WTC11 (cell line): ENCODE measurements around the gene UBASH3A. TPM values are rescaled to one million over a fixed set of nuclear protein-coding genes. Genes with fewer than 3 reads are reported as not detected.

Experiments
- ATAC-seq: fragments of 200-7000 bp; cut with Tn5 transposase; 2 replicates; pipeline ENCODE4 v1.10.0; 2021; ENCODE audit warnings: mild to moderate bottlenecking, moderate library complexity
- CTCF ChIA-PET: fragments of 300-600 bp; sonication (Branson Sonifier 250); formaldehyde crosslinking; loops from one replicate; lab custom pipeline; 2021; ENCODE audit warnings: antibody characterized with exemption; lab: Charles Lee
- POLR2A ChIA-PET: fragments of 350-600 bp; sonication (Branson Sonifier 250); formaldehyde crosslinking; loops from one replicate; lab custom pipeline; 2021; ENCODE audit warnings: antibody characterized with exemption; lab: Charles Lee
- DNase-seq: peaks from one replicate; pipeline ENCODE4 v3.0.0; 2021; ENCODE audit warnings: low spot score
- H3K27ac Mint-ChIP-seq: 2 replicates; pipeline ENCODE4 v1.8.0; 2021; ENCODE audit warnings: mixed read lengths
- H3K27me3 Mint-ChIP-seq: 2 replicates; pipeline ENCODE4 v1.8.0; 2021; ENCODE audit warnings: low read depth, mild to moderate bottlenecking, moderate library complexity, mixed read lengths
- H3K36me3 Mint-ChIP-seq: 2 replicates; pipeline ENCODE4 v1.8.0; 2021; ENCODE audit warnings: mixed read lengths
- H3K4me1 Mint-ChIP-seq: 2 replicates; pipeline ENCODE4 v1.8.0; 2022; ENCODE audit warnings: mixed read lengths
- H3K4me3 Mint-ChIP-seq: 2 replicates; pipeline ENCODE4 v1.8.0; 2021; ENCODE audit warnings: mild to moderate bottlenecking, moderate library complexity, mixed read lengths
- H3K9me3 Mint-ChIP-seq: 2 replicates; pipeline ENCODE4 v1.8.0; 2021; ENCODE audit warnings: mixed read lengths
- ATF1 ChIP-seq: sonication (generic); formaldehyde crosslinking; IDR thresholded peaks from 2 replicates; pipeline ENCODE4 v1.8.1; 2023; ENCODE audit warnings: mild to moderate bottlenecking, moderate library complexity, missing genetic modification reagents
- FOXJ3 ChIP-seq: sonication (generic); formaldehyde crosslinking; IDR thresholded peaks from 2 replicates; pipeline ENCODE4 v1.9.0; 2021; ENCODE audit warnings: missing genetic modification reagents, mild to moderate bottlenecking, borderline replicate concordance
- GABPB1 ChIP-seq: sonication (generic); formaldehyde crosslinking; IDR thresholded peaks from 2 replicates; pipeline ENCODE4 v1.8.1; 2023; ENCODE audit warnings: mild to moderate bottlenecking, missing genetic modification reagents
- HMGA2 ChIP-seq: fragments of 250-450 bp; sonication (Bioruptor Pico); IDR thresholded peaks from 2 replicates; pipeline ENCODE4 v1.4.0; 2021; ENCODE audit warnings: mild to moderate bottlenecking, moderate library complexity
- HMGXB4 ChIP-seq: sonication (generic); formaldehyde crosslinking; IDR thresholded peaks from 2 replicates; pipeline ENCODE4 v1.8.1; 2023; ENCODE audit warnings: mild to moderate bottlenecking, moderate library complexity, missing genetic modification reagents
- MAX ChIP-seq: sonication (generic); formaldehyde crosslinking; IDR thresholded peaks from 2 replicates; pipeline ENCODE4 v1.8.0; 2022; ENCODE audit warnings: mild to moderate bottlenecking, missing genetic modification reagents
- MYBL2 ChIP-seq: sonication (generic); formaldehyde crosslinking; IDR thresholded peaks from 2 replicates; pipeline ENCODE4 v1.8.1; 2023; ENCODE audit warnings: mild to moderate bottlenecking, moderate library complexity, missing genetic modification reagents
- NR3C1 ChIP-seq: sonication (generic); formaldehyde crosslinking; conservative IDR thresholded peaks from 2 replicates; pipeline ENCODE4 v1.8.1; 2023; ENCODE audit warnings: low read depth, mild to moderate bottlenecking, missing genetic modification reagents
- SMAD3 ChIP-seq: sonication (generic); formaldehyde crosslinking; IDR thresholded peaks from 2 replicates; pipeline ENCODE4 v1.8.0; 2022; ENCODE audit warnings: missing genetic modification reagents, mild to moderate bottlenecking, borderline replicate concordance
- SMAD4 ChIP-seq: sonication (generic); formaldehyde crosslinking; IDR thresholded peaks from 2 replicates; pipeline ENCODE4 v1.8.0; 2022; ENCODE audit warnings: mild to moderate bottlenecking, missing genetic modification reagents
- TP53 ChIP-seq: sonication (generic); formaldehyde crosslinking; IDR thresholded peaks from 2 replicates; pipeline ENCODE4 v1.8.1; 2023; ENCODE audit warnings: mild to moderate bottlenecking, missing genetic modification reagents
- USF1 ChIP-seq: sonication (generic); formaldehyde crosslinking; IDR thresholded peaks from 2 replicates; pipeline ENCODE4 v1.8.0; 2022; ENCODE audit warnings: mild to moderate bottlenecking, missing genetic modification reagents
- USF2 ChIP-seq: sonication (generic); formaldehyde crosslinking; IDR thresholded peaks from 2 replicates; pipeline ENCODE4 v1.8.1; 2023; ENCODE audit warnings: mild to moderate bottlenecking, missing genetic modification reagents, moderate library complexity
- ZNF219 ChIP-seq: sonication (generic); formaldehyde crosslinking; IDR thresholded peaks from 2 replicates; pipeline ENCODE4 v1.8.0; 2023; ENCODE audit warnings: missing genetic modification reagents, mild to moderate bottlenecking, borderline replicate concordance
- ZNF416 ChIP-seq: fragments of 250-450 bp; sonication (Bioruptor Pico); IDR thresholded peaks from 2 replicates; pipeline ENCODE4 v1.9.0; 2021; ENCODE audit warnings: mild to moderate bottlenecking, inconsistent platforms
- ZNF532 ChIP-seq: fragments of 250-450 bp; sonication (Bioruptor Pico); IDR thresholded peaks from 2 replicates; pipeline ENCODE4 v1.9.0; 2021; ENCODE audit warnings: mild to moderate bottlenecking, borderline replicate concordance
- ZNF671 ChIP-seq: fragments of 250-450 bp; sonication (Bioruptor Pico); IDR thresholded peaks from 2 replicates; pipeline ENCODE4 v1.8.0; 2021; ENCODE audit warnings: mild to moderate bottlenecking
- total RNA-seq: library from RNA; stranded (reverse); gene quantifications from 3 replicates; pipeline ENCODE4 v1.2.3, GENCODE V29; 2021

UBASH3A gene
- total RNA-seq, 1 experiment from 2014 or later = not detected

- H3K4me3 Mint-ChIP-seq = no peak overlapping the region
- POLR2A ChIA-PET = no interaction called here
- H3K27ac Mint-ChIP-seq = no peak overlapping the region
- ATAC-seq (no peak), DNase-seq (no peak)
- H3K27me3 Mint-ChIP-seq = 0 out of 2 replicates have a peak, but pooled peaks cover 3% of the 10 kb centered on the region
- TF ChIP-seq ZNF416 (CRISPR knock-in tag) (no peak), USF1 (CRISPR knock-in tag) (no peak), HMGXB4 (CRISPR knock-in tag) (no peak), HMGA2 (CRISPR knock-in tag) (no peak), MYBL2 (no peak), ZNF219 (CRISPR knock-in tag) (no peak), FOXJ3 (CRISPR knock-in tag) (no peak), USF2 (CRISPR knock-in tag) (no peak), TP53 (no peak), SMAD4 (CRISPR knock-in tag) (no peak), ZNF532 (CRISPR knock-in tag) (no peak), ZNF671 (no peak), NR3C1 (CRISPR knock-in tag) (no peak)
- H3K4me1 Mint-ChIP-seq = no peaks in the 10 kb centered on the region
- CTCF ChIA-PET = no interaction called here
- peaks cover 7% of the 10 kb centered on the region for H3K36me3 Mint-ChIP-seq
- peaks cover 10% of the 10 kb centered on the region for H3K9me3 Mint-ChIP-seq
These were observed 2.5 kb upstream of the UBASH3A start for GRCh38 chr21:42401154-42401553.

- H3K27ac Mint-ChIP-seq = no peak overlapping the region
- no peak for ATAC-seq
- CTCF ChIA-PET = no interaction called here
- no peak for TF ChIP-seq SMAD3 (CRISPR knock-in tag)
- TF ChIP-seq ATF1 (CRISPR knock-in tag) = no peak
- TF ChIP-seq MAX (CRISPR knock-in tag) = no peak
- no peak for TF ChIP-seq GABPB1
- TF ChIP-seq, all 79 proteins: peak for 0
- no peak overlapping the region for H3K4me3 Mint-ChIP-seq
- H3K36me3 Mint-ChIP-seq = peaks cover 7% of the 10 kb centered on the region
- POLR2A ChIA-PET = no interaction called here
- H3K27me3 Mint-ChIP-seq = 0 out of 2 replicates have a peak, but pooled peaks cover 3% of the 10 kb centered on the region
- H3K9me3 Mint-ChIP-seq = peaks cover 10% of the 10 kb centered on the region
- H3K4me1 Mint-ChIP-seq = no peaks in the 10 kb centered on the region
- DNase-seq = no peak
These were observed 1.9 kb upstream of the UBASH3A start for GRCh38 chr21:42401820-42402251.
